Measurements from ENCODE around the gene KIAA2012.
A peak's percentile ranks its signal among the peaks of the same experiment; 100 is the strongest.

The KIAA2012 gene

GRCh38 chr2:202238234-202239197, 165.5 kb downstream of the KIAA2012 start, which contains the start of gene SUMO1 (continued):
- TF ChIP-seq MEIS1 (CRISPR knock-in tag; IDR thresholded peaks at IDR 0.05; ENCODE audit: borderline replicate concordance) (no peak), BCL11A (tag by site-specific recombination; IDR thresholded peaks at IDR 0.05; ENCODE audit: low read depth) (no peak), ZNF747 (tag by site-specific recombination; IDR thresholded peaks at IDR 0.05) (no peak), ZNF501 (tag by site-specific recombination; IDR thresholded peaks at IDR 0.05) (peak; percentile 73; the same call in 1 of the 2 replicates), ZNF140 (tag by site-specific recombination; IDR thresholded peaks at IDR 0.05) (no peak), ZNF658 (tag by site-specific recombination; IDR thresholded peaks at IDR 0.05) (no peak), GFI1B (tag by site-specific recombination; IDR thresholded peaks at IDR 0.05) (no peak), ZNF26 (tag by site-specific recombination; IDR thresholded peaks at IDR 0.05) (no peak), TRIM28 (IDR thresholded peaks at IDR 0.05; ENCODE audit: borderline replicate concordance, low read length) (no peak), PRDM4 (tag by site-specific recombination; IDR thresholded peaks at IDR 0.05) (peak; percentile 37), SP7 (tag by site-specific recombination; IDR thresholded peaks at IDR 0.05) (peak; percentile 53), ZNF398 (tag by site-specific recombination; IDR thresholded peaks at IDR 0.05) (peak; percentile 60), TSHZ1 (tag by site-specific recombination; IDR thresholded peaks at IDR 0.05; ENCODE audit: borderline replicate concordance) (no peak), OVOL3 (tag by site-specific recombination; IDR thresholded peaks at IDR 0.05) (no peak), ZNF610 (tag by site-specific recombination; IDR thresholded peaks at IDR 0.05; ENCODE audit: borderline replicate concordance) (0 out of 2 replicates have a peak, but pooled peaks have one; percentile 43), ZNF394 (tag by site-specific recombination; IDR thresholded peaks at IDR 0.05; ENCODE audit: borderline replicate concordance) (peak; percentile 49; the same call in 1 of the 2 replicates), ZNF146 (tag by site-specific recombination; IDR thresholded peaks at IDR 0.05) (no peak), ZSCAN30 (tag by site-specific recombination; IDR thresholded peaks at IDR 0.05) (0 out of 2 replicates have a peak, but pooled peaks have one; percentile 49), ZBTB6 (tag by site-specific recombination; IDR thresholded peaks at IDR 0.05) (peak; percentile 53; the same call in 1 of the 2 replicates), ZNF350 (tag by site-specific recombination; IDR thresholded peaks at IDR 0.05) (no peak), GLI4 (tag by site-specific recombination; IDR thresholded peaks at IDR 0.05) (no peak), INSM2 (tag by site-specific recombination; IDR thresholded peaks at IDR 0.05) (0 out of 2 replicates have a peak, but pooled peaks have one; percentile 25), PBX3 (CRISPR knock-in tag; IDR thresholded peaks at IDR 0.05) (peak; percentile 53; the same call in 1 of the 2 replicates), PRDM1 (tag by site-specific recombination; IDR thresholded peaks at IDR 0.05) (peak; percentile 69), MYNN (tag by site-specific recombination; IDR thresholded peaks at IDR 0.05; ENCODE audit: borderline replicate concordance) (no peak)
